ENCODE data around the gene DPEP1.

DNA sequence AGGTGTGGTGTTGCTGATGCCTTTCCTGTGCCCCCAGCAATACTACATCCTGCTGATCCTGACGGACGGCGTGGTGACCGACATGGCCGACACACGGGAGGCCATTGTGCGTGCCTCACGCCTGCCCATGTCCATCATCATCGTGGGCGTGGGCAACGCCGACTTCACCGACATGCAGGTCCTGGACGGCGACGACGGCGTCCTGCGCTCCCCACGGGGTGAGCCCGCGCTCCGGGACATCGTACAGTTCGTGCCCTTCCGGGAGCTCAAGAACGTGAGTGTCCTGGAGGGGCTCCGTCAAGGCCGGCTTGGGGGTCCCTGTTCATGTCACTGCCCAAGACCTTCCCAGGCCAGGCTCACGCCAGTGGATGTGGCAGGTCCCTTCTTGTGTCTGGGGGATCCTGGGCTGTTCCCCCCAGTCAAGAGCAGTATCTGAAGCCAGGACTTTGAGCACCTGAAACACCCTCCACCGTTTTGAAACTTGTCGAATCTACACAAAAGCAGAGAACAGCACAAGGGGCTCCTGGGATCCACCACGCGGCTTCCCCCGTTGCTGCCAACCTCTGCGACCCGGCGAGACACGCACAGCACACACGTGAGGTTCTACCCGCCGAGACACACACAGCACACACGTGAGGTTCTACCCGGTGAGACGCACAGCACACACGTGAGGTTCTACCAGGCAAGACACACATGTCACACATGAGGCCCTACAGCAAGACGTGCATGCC is 17.9 kb upstream of the DPEP1 start:
- no peak for TF ChIP-seq EZH2 (IDR thresholded peaks at IDR 0.05; ENCODE audit: borderline replicate concordance, insufficient read depth, low read depth, low read length, poor library complexity, severe bottlenecking)
- no peak for TF ChIP-seq CTCF (IDR thresholded peaks at IDR 0.05)
